Measurements from ENCODE around the gene VAMP2.
"Not testable (repeated sequence)": the region's sequence is repeated elsewhere in the genome, so short reads cannot be mapped to it uniquely, and the experiment has no call there.

- not testable (repeated sequence) for TF ChIP-seq CTCF (IDR thresholded peaks at IDR 0.05 in 4 of 5, conservative IDR thresholded peaks at IDR 0.05 in 1 of 5); POLR2A (IDR thresholded peaks at IDR 0.05)
These were observed 7.4 kb upstream of the VAMP2 start for GRCh38 chr17:8170186-8170585.
